ENCODE measurements around the gene B4GAT1. TPM values are rescaled to one million over a fixed set of nuclear protein-coding genes. Genes with fewer than 3 reads are reported as not detected.
"Not testable (repeated sequence)": the region's sequence is repeated elsewhere in the genome, so short reads cannot be mapped to it uniquely, and the experiment has no call there.

B4GAT1 gene
- polyA plus RNA-seq (2012; ENCODE audit: missing spikeins), result 3.6 TPM

DNA sequence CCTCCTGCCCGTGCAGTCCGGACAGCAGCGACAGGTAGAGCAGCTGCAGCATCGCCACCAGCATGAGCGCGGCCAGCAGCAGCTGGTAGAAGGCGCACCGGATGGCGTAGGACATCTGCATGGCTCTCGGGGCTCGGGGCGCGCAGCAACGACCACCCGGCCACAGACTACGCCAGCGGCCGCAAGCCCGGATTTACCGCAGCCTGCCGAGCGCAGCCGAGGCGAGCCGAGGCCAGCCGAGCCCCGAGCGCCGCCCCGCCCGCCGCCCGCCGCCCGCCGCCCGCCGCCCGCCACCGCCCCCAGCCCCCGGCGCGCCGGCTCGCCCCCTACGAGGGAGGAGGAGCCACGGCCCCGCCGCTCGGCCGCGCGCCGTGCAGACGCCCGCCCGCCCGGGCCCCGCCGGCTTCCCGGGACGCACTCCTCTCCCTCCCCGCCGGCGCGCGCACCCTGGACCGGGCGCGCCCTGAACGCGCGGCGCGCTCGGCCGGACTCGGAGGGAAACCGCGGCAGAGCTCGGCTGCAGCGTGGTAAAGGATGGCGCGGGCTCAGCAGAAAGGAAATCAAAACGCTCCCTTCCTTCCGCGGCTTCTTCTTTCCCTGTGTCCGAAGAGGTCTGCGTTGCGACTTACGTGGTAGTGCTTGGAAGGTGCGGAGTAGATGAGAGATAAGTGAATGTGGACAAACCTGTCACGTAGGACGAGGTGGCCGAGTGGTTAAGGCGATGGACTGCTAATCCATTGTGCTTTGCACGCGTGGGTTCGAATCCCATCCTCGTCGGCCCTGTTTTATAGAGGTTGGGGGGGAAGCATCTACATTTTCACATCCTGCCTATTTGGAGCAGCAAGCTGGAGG is at the start of gene B4GAT1:
Gene B4GAT1 (minus strand): TSS at position 205 of the 852 bp plus-strand sequence. CDS start 84 bp downstream, at position 121.
- TF ChIP-seq TAF1 (IDR thresholded peaks at IDR 0.05; ENCODE audit: borderline replicate concordance, low read depth, low read length) (no peak), POLR2AphosphoS5 (IDR thresholded peaks at IDR 0.05; ENCODE audit: low read depth, low read length) (peak; percentile 14; the same call in 1 of the 2 replicates), POLR2A (IDR thresholded peaks at IDR 0.05; ENCODE audit: low read depth, low read length) (peak; percentile 67; the same call in 1 of the 2 replicates)
- DNase-seq (ENCODE audit: insufficient read length) (peak; percentile 63), FAIRE-seq (peak; percentile 84)

DNA sequence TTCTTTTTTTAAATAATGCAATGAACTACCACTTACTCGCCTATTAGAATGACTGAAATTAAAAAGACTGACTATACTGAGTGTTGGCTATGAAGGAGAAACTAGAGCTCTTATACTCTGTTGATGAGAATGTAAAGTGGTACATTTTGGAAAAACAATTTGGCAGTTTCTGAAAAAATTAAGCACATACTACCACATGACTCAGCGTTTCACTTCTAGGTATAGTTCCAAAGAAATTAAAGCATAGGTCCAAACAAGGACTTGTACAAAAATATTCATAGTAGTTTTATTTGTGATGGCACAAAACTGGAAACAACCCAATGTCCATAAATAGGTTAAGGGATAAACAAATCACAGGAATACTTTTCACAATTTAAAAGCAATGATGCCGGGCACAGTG is 46.5 kb upstream of the B4GAT1 start:
- TF ChIP-seq POLR2AphosphoS5 (IDR thresholded peaks at IDR 0.05; ENCODE audit: low read depth, low read length) (no peak), TAF1 (IDR thresholded peaks at IDR 0.05; ENCODE audit: borderline replicate concordance, low read depth, low read length) (no peak), POLR2A (IDR thresholded peaks at IDR 0.05; ENCODE audit: low read depth, low read length) (no peak)
- no peak for DNase-seq (ENCODE audit: insufficient read length)
- FAIRE-seq, result no peak

DNA sequence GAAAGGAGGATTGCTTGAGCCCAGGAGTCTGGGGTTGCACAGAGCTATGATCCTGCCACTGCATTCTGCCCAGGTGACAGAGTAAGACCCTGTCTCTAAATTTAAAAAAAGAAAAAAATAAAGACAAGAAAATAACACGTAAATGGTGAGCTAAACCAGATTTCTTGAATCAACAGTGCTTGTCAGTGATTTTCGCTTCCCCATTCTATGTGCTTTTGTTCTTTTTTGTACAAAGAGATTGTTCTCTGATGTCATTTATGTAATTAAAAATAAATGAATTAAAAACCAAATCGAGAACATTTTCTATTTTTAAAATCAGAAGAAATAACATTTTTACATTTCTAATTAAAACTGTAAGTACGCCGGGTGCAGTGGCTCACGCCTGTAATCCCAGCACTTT is 43.9 kb upstream of the B4GAT1 start:
- DNase-seq (ENCODE audit: insufficient read length), result no peak
- no peak for FAIRE-seq
- TF ChIP-seq POLR2A (IDR thresholded peaks at IDR 0.05; ENCODE audit: low read depth, low read length) (no peak), TAF1 (IDR thresholded peaks at IDR 0.05; ENCODE audit: borderline replicate concordance, low read depth, low read length) (no peak)

DNA sequence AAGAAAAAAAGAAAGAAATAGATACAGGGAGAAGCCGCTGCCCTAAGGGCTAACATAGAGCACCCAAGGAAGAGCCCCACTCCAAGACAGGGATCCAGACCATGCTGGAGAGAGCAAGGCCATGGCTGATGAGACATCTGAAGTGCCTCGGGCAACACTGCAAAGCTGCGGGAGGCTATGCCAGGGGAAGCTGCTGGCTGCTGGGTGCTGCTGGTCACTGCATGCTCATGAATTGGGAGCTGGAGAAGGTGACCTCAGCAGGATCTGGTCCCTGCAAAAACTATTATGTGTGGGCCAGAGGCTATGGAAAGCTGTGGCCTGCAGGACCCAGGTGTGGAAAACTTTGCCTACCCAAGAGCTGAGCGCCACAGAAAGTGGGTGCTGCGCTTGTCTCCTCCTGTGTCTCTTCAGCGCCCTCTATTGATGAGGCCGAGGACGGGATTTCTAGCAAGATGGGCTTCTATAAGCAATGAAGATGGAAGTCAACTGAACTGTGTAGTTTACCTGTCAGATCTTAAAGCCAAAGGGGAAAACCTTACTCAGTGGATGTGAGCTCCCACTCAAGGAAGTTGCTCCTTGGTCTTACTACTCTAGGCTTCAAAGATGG is 41.5 kb upstream of the B4GAT1 start:
- DNase-seq (ENCODE audit: insufficient read length) (no peak), FAIRE-seq (peak; percentile 58)
- no peak for TF ChIP-seq TAF1 (IDR thresholded peaks at IDR 0.05; ENCODE audit: borderline replicate concordance, low read depth, low read length)
- no peak for TF ChIP-seq POLR2AphosphoS5 (IDR thresholded peaks at IDR 0.05; ENCODE audit: low read depth, low read length)
- TF ChIP-seq POLR2A (IDR thresholded peaks at IDR 0.05; ENCODE audit: low read depth, low read length), result no peak

DNA sequence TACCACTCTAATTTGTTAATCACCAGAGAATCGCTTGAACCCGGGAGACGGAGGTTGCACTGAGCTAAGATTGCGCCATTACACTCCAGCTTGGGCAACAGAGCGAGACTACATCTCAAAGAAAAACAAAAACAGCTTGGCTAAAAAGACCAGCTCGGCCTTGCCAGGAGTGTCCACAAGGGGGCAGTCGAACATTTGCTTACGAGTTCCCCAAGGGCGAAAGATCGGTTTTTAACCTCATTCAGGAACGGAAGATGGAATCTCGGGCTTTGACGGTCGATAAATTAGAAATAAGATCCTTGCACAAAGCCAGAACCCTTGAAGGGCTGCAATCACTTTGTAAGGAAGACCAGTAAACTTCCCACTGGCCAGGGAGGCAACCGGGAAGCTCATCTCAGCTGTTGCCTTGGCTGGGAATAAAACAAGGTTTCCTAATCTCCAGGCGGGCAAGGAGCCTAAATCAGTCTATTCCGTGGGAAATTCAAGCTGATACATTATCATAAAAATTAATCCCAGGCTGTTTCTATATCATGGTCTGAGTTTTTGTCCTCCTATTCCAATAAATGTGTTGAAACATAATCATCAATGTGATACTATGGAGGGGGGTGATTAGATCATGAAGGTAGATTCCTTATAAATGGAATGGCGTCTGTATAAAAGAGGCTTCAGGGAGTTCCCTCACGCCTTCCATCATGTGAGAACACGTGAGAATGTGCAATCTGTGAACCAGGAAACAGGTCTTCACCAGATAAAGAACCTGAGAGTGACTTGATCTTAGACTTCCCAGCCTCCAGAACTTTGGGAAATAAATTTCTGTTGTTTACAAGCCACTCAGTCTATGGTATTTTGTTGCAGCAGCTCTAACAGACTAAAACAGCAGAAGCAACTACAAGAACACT is 39.0 kb upstream of the B4GAT1 start:
- no peak for TF ChIP-seq TAF1 (IDR thresholded peaks at IDR 0.05; ENCODE audit: borderline replicate concordance, low read depth, low read length)
- no peak for TF ChIP-seq POLR2A (IDR thresholded peaks at IDR 0.05; ENCODE audit: low read depth, low read length)
- TF ChIP-seq POLR2AphosphoS5 (IDR thresholded peaks at IDR 0.05; ENCODE audit: low read depth, low read length), result no peak
- peak; percentile 21 for DNase-seq (ENCODE audit: insufficient read length)
- FAIRE-seq, result peak; percentile 88

DNA sequence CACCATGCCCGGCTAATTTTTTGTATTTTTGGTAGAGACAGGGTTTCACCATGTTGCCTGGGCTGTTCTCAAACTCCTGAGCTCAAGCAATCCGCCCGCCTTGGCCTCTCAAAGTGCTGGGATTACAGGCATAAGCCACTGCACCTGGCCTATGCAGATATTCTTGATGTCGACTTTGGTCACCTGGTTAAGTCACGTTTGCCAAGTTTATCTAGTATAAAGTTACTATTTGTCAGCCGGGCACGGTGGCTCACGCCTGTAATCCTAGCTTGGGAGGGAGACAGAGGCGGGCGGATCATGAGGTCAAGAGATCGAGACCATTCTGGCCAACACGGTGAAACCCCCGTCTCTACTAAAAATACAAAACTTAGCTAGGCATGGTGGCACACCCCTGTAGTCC is 36.9 kb upstream of the B4GAT1 start:
- DNase-seq (ENCODE audit: insufficient read length); FAIRE-seq: not testable (repeated sequence)

DNA sequence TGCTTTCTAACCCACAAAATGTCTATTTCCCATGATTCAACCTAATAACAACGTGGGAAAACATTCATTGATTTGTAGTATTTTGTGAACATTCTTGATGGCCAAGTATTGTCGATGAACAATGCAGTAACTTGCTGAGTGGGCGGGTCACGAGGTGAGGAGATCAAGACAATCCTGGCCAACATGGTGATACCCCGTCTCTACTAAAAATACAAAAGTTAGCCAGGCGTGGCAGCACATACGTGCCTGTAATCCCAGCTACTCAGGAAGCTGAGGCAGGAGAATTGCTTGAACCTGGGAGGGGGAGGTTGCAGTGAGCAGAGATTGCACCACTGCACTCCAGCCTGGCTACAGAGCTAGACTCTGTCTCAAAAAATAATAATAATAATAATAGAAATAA is 32.8 kb upstream of the B4GAT1 start:
- FAIRE-seq; DNase-seq (ENCODE audit: insufficient read length): not testable (repeated sequence)

DNA sequence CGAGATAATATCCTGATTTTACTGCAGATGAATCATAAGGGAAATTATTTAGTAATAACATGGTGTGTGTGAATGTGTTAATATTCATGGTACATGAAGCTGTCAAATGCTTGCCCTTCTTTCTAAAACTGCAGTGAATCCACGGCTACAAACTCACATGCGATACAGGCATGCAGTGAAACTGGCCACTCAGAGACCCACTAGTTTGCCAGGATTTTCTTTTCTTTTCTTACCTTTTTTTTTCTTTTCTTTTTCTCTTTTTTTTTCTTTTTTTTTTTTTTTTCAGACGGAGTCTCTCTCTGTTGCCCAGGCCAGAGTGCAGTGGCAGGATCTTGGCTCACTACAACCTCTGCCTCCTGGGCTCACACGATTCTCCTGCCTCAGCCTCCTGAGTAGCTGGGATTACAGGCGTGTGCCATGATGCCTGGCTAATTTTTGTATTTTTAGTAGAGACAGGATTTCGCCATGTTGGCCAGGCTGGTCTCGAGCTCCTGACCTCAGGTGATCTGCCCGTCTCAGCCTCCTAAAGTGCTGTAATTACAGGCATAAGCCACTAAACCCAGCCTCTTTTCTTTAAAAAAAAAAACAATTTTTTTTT is 26.4 kb upstream of the B4GAT1 start:
- not testable (repeated sequence) for FAIRE-seq; DNase-seq (ENCODE audit: insufficient read length)

DNA sequence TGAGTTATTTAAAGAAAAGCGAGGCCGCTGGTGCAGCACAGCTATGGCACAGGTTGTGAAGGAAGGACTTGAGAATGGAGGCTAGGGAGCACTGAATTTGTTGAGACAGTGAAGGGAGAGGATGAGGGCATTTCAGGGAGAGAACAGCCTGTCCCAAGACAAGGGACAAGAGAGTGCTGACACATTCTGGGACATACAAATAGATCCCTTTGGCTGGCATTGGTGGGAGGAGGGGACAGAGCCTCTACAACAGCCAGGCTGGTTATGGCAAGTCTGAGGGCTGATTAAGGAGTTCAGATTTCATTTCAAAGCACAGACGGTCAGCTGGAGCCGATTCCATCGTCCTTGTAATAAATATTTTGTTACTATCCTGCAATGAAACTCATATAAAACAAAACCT is 25.8 kb upstream of the B4GAT1 start:
- TF ChIP-seq TAF1 (IDR thresholded peaks at IDR 0.05; ENCODE audit: borderline replicate concordance, low read depth, low read length) (no peak), POLR2A (IDR thresholded peaks at IDR 0.05; ENCODE audit: low read depth, low read length) (no peak), POLR2AphosphoS5 (IDR thresholded peaks at IDR 0.05; ENCODE audit: low read depth, low read length) (no peak)
- DNase-seq (ENCODE audit: insufficient read length) (no peak), FAIRE-seq (peak; percentile 5)

DNA sequence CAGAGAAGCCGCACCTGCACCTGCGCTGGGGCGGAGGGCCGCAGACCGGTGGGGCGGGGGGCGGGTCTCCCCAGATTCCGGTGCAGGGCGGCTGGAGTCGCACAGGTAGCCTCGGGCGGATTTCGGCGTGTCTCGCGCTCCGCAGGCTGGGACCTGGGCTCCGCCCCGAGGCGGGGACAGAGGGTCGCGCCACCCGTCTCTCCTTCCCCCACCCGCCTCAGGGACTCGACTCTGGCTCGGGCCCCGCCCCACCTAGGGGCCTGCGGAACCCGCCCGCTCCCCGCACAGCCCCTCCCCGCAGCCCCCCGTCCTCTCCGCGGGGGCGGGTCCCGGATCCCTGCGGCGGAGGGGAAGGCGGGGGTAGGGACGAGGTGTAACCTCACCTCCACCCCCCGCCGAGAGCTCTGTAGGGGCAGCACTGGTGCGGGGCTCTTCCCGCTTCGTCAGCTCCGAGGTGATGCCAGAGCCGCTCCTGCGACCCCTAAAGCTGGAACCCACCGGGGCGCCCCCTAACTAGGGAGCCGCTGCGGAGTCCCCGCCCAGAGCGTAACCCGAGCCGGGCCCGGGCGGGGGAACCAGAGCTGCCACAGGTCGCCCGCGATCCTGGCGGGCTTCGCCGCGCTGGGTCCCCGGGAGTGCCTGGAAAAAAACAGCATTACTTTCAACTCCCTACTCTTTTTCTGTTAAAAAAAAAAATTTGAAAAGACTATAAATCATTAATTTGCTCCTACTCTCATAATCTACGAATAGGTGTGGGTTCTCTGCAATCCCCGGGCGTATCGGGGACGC is 24.4 kb upstream of the B4GAT1 start, which contains the start of gene SLC29A2:
Gene SLC29A2 (minus strand): TSS at position 134 of the 789 bp plus-strand sequence. CDS start 169 bp downstream, outside the sequence.
- peak; percentile 48 for FAIRE-seq
- TF ChIP-seq POLR2AphosphoS5 (IDR thresholded peaks at IDR 0.05; ENCODE audit: low read depth, low read length), result no peak
- TF ChIP-seq TAF1 (IDR thresholded peaks at IDR 0.05; ENCODE audit: borderline replicate concordance, low read depth, low read length), result no peak
- TF ChIP-seq POLR2A (IDR thresholded peaks at IDR 0.05; ENCODE audit: low read depth, low read length), result no peak
- peak; percentile 73 for DNase-seq (ENCODE audit: insufficient read length)

All from GM12892 (cell line).